Superior temporal gyrus (tissue), 1 donor: ENCODE measurements around the gene POU4F3.

Experiments used
- DNase-seq: peaks from one replicate; pipeline ENCODE4 v3.0.0-alpha.2; 2016; ENCODE audit errors: extremely low spot score

POU4F3 gene

DNA sequence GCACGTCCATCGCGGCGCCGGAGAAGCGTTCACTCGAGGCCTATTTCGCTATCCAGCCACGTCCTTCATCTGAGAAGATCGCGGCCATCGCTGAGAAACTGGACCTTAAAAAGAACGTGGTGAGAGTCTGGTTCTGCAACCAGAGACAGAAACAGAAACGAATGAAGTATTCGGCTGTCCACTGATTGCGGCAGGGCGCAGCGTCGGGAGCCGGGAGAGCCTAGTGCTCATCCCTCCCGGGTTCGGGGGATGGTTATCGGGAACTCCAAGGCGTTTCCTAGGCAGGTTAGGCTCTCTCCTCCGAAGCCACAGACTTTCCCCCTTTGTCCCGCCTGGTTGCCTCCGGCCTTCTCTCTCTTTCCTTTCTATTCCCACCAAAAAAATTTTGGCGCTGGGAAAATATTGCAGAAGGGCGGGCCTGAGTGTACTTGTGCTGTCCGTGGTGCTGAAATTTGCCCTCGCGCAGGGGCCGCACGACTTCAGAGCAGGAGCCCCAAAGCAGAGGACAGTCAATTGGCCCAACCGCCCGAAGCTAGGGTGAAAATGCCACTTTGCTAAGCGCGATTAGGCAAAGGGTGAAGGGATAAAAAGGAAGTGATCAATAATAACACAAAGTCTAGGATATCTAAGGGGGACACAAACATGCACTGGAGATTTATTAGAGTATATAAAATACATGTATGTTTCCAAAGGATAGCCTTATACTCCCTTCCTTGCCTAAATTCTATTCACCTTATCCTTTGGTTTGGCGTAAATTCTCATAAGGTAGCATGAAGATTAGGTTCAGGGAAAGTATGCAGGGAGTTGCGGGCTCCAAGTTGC, 1.8 kb downstream of the POU4F3 start:
- DNase-seq = peak; percentile 13

DNA sequence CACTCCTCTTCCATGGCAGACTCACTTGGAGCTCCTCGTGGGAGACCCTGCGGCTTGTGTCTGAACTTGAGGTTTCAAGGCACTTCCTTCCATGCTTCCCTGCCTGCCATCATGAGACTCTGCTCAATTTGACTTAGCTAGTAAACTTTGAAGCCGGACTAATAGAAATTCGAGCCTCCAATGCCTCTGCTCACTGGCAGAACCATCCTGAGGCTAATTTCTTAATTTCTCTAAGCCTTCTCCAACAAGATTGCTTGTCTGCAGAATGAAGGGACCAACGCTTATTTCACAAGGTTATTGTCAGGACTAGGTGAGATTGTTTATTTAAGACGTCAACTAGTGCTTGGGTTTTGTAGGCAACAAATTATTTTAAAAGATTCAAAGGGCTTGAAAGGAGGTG, 3.2 kb downstream of the POU4F3 start:
- DNase-seq = no peak

DNA sequence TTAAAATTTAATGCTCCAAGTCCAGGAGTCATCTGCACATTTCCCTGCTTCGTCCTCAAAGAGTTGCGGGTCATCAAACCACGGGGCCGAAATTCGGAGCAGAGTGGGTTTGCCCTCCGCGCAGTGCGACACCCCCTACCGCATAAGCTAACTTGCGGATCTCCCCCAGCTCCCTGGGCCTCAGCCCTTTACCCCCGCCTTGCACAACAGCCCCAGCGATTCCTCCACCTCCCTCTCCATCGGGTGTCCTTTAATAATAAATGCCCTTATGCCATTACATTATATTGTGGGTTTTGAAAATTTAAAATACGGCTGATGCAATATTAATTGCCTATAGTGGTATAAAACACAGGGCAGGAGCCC, 3.9 kb downstream of the POU4F3 start:
- DNase-seq = no peak

DNA sequence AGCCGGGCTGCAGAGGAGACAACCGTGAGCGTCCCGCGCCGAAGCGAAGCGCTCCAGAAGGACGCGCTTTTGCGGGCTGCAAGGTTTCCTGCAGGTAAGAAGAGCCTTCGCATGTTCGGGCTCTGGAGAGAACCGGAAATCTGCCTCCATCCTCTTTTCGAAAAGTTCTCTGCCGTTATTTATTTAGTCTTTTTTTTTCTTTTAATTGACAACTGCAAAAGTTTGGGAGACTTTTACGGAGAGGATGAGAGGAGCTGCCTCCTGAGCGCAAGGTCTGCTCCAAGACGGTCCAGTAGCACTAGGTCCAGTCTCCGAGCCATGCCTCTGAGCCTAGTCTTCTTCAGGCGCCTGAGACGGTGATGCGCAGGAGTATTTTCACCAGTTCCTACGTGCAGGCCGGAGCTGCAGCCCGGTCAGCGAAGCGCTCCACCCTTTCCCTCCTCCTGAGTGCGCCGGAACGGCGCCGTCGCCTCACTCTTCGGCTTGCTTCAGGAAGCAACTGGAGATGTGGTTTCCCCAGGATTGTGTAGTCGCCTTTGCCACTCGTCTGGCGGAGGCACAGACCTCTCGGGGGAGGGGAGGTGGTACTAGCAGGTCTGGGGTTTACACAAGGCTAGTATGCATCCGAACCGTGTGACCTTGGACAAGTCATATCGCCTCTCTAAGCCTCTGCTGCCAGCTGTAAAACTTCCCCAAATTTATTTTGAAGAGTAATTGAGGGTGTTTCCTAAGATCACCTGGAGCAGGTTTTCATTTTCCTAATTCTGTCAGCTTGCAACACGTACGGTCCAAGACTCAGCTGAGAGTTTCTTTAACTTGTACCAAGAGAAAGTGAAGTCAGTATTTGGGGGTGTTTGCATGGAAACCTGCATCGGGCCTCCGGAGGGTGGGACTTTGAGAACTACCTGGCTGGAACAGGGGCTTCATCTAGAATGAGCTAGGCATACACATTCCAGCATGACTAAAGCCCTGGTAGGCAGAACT, 4.5 kb downstream of the POU4F3 start:
- DNase-seq = no peak

DNA sequence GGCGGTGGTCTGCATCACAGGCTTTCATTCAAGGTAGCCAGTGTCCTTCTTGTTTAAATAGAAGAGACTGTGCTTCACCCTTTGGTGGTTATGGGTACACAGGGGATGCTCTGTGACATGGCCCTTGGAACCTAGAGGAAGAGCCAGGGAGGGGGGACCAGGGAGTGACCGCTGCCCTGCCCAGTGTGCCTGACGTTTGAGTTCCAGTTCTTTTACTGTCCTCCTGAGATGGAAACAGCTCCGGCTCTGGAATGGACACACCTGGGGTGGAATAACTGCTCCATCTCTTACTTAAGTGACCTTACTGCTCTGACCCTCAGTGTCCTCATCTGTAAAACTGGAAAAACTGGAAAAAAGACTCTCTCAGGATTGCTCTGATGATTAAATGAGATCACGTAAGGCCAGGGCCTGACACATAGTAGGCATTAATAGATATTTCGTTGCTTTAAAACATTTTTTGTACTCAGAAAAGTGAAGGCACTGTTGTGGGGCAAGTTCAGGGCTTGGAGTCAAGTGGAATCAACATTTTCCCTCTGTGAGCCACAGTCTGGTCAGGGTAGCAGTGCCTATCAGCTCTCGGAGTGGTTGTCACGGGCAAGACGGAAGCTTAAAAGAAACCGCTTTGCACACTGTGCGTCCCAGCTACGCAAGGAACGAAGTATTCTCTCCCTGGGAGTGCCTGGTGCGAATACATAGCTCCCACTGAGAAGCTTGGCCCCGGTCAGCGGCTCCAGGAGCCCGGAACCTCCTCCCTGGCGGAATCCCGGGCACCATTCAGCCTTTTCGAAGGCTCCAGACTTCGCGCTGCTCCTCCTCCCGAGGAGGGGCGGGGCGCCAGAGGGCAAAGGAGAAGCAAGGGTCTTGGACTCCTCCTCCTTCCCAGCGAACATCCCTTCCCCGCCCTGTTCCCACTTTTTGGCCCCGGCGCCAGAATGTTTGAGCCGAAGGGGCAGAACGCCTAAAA, 5.8 kb downstream of the POU4F3 start:
- no peak for DNase-seq

DNA sequence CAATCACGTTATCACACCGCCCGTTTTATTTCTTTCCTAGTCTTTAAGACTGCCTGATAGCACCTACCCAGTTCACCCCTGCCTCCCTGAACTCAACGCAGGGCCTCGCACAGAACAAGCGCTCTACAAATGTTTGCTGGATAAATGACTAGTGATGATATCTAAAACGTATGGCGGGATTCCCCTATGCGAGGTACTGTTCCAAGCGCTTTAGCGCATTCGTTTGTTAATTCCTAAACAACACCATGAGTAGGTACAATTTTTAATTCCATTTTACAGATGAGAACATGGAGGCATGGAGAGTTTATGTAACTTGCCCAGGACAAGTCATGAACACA, 6.6 kb downstream of the POU4F3 start:
- DNase-seq = no peak

DNA sequence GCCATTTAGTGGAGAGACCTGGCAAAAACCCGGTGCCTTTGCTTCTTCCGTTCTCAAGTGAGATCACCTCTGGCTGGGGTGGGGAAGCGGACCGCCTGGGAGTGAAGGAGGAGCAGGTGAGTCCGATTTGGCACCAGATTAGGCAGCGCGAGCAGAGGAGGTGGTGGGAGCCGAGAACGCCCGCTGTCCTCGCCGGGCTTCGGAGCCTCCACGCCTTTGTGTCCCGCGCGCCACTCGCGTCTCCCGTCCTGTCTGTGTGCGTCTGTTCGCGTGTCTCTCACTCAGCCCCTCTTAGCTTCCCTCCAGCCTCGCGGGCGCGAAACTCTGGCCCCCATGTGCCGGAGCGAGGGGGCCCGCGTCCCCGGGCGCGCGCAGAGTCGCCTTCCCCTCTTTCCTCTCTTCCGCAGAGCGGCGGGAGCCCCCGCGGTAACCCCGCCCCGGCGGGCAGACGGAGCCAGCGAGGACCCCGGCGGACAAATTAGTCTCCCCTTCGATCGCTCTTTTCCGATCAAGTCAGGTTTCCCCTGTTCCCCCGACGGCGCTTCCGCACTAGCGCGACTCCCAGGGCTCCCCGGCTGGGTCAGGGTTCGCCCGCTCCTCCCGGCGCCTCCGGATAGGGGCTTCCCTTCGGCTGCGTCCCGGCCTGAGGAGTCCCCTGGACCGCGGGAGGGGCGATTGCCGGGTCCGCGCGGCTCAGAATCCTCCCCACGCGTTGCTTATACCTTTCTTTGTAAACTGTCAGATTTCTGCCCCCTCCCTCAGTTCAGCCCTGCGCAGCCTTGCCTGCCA, 7.1 kb downstream of the POU4F3 start:
- no peak for DNase-seq

DNA sequence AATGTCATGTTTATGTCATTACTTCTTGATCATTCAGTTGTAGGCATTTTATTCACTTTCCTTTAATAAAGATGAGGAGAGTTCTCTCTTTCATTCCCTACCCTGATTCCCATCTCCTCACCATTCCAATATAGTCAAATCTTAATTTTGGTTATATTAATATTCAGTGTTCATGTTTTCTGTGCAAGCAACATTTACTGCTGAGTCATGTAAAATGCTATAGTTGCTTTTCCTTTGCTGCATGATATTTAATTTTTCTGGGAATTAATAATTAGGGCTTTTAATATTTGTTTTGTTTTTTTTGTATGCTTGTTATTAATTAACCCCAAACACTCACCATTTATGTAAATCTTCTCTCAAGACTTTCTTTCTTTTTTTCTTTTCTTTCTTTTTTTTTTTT, 18.5 kb downstream of the POU4F3 start:
- no peak for DNase-seq

DNA sequence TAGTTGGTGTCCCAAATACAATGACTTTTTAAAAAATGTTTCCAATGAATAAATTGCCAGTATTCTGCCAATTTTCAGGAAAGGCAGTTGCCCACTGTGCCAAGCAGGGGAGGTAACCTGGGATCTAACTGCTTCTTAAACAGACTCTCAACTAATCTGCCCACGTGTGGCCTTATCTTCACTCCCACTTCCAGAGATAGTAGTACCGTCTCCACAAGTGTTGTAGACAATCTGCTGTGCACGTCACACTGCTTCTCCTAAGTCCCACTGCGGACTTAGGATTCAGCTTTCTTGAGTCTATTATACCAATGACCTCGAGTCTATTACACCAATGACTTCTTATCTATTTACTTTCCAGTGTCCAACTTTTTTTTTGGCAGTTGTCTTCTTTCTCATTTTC, 21.2 kb downstream of the POU4F3 start:
- no peak for DNase-seq

DNA sequence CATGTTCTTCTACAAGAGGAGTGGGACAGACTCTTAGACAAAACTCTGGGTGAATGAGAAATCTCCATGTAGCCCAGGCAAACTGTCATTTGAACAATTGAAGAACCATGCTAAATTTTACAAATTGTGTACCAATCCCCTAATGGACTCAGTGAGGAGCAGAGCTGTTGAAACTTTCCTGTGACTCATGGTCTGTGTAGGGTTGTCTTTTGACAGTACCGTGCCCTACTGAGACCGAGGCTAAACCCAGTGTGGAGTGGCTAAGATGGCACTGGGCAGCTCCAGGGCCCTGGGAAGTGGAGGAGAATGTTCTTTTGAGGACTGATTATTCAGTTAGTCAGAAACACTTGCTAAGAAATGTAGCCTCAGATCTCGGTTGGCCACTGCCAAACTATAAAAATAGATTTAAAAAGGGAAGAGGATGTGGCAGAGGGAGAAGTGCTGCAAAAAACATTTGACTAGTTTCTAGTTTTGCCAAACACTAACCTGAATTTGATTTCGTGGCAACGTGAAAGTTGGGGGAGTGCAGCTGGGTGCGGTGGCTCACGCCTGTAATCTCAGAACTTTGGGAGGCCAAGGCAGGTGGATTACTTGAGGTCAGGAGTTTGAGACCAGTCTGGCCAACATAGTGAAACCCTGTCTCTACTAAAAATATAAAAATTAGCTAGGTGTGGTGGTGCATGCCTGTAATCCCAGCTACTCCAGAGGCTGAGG, 24.7 kb downstream of the POU4F3 start:
- DNase-seq = peak; percentile 21

DNA sequence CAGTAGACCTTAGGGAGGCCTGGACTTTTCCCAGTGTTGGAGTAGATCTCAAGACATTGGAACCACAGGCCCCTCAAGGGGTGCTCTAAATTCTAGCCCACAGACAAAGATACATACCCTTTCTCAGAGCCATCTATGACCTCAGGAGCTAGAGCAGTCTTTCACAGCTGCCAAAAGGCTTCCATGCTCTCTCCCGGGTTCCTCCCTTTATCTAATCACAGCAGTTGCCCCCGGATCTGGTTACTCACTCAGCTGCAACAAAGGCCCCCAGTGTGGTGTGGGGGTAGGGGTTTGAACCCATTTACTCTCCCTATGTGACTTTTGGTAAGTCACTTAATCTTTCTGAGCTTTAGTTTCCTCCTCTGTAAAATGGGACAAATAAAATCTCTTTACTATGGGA, 27.0 kb downstream of the POU4F3 start:
- DNase-seq = no peak

DNA sequence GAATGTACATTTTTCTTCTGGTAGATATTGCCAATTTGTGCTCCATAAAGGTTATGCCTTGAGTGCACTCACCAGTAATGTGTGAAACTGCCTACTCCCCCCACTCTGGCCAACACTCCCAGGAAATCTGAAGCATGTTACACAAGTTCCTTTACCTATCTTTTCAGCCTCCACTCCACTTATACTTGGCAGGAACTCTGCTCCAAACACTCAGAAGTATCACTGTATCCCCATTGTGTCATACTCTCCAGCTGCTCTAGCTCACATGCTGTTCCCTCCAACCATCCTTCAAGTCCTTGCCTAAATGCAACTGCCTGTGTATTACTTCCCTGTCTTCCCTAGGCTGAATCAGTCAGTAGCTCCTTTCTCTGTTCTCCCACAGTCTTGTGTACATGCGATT, 28.3 kb downstream of the POU4F3 start:
- no peak for DNase-seq

DNA sequence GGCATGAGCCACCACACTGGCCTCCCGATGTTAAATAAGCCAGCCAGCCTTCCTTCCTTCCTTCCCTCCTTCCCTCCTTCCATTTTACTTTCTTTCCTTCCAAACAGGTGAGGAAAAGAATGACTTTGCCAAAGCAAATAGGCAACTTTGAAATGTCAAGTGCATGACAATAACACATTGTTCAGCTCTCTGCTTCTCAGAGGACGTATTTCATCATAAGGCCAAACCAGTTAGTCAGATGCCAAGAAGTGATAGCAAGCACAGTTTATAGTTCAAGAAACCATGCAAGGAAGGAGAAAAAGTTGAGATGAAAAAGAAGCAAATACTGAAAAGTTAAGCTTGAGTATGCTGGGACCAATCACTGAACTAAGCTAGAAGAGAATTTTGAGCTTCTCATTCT, 29.5 kb downstream of the POU4F3 start:
- DNase-seq = no peak

DNA sequence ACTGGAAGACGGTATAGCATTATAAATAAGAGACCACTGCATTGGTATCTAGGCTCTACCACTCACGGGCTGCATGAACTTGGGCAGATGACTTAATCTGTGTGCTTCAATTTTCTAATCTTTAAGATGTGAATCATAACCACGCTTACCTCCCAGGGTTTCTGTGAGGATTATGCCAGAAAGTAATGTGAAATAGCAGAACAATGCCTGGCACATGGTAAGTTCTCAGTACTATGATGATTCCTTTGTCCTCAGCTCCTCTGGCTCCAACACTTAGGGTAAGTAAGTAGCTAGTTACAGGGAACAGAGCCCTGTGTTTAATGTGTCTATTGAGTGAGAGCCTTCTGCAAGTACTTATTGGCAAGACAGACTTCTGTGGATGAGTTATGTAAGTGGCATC, 31.1 kb downstream of the POU4F3 start:
- DNase-seq = no peak

DNA sequence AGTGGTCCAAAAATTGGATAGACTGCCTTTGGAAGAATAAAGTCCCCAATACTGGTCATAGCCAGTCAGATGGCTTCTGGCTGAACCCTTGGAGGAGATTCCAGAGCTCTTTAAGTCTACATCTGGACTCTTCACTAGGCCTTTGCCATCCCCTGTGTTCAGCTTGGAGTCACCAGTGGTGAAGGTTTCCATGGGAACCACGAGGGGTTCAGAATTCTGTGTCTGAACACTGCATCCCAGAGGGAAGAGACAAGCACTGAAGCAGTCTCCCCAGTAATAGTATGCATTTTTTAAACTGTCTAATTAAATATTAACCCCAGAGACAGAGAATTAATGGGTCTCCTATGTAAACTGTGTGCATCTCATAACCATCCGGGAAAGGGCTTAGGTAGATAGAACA, 38.2 kb downstream of the POU4F3 start:
- no peak for DNase-seq

DNA sequence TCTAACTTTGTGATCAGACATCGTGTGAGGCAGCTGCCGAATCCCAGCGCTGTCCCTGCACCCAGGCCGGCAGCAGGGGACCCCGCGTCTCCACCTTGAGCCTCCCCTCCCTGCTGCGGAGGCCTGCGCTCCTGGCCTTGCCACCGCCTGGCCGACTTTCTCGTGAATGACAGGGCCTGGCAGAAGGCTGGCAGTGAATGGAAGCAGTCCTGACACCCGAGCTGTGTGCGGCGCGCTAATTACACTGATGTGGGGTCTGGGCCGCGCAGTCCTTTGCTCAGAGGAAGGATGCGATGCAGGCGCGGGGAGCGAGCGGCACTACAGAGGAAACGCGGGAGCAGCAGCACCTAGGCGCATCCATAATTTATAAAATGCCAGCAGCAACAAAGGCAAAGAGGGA, 40.3 kb downstream of the POU4F3 start:
- no peak for DNase-seq

DNA sequence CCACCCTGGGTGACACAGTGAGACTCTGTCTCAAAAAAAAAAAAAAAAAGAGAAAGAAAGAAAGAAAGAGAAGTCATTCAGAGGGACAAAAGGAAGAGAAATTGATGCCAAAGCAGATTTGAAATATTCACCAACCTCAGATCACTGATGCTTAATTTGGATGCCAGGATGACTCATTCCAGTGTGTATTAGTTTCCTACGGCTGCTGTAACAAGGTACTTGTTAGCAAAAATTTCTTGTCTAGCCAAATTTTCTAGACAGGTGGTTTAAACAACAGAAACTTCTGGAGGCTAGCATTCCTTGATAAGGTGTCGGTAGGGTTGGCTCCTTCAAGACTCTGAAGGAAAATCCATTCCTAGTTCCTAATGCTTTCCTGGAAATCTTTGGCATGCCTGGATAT, 42.1 kb downstream of the POU4F3 start:
- DNase-seq = no peak

DNA sequence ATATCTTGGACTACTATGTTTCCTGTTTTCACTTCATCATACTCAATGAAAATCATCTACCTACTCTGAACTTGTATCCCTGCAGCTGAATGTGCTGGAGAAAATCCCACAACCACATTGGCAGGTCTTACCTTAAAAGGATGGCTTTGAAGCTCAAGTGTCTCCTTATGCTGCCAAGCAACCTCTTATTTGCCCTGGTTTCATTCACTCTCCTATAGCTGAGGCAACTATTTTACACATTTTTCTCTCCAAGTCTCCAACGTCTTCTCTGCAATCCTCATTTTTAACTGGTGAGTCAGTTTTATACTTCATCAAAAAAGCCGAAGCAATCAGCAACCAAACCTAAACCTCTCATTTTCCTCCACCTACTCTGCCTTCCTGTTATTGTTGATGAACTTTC, 49.7 kb downstream of the POU4F3 start:
- no peak for DNase-seq

DNA sequence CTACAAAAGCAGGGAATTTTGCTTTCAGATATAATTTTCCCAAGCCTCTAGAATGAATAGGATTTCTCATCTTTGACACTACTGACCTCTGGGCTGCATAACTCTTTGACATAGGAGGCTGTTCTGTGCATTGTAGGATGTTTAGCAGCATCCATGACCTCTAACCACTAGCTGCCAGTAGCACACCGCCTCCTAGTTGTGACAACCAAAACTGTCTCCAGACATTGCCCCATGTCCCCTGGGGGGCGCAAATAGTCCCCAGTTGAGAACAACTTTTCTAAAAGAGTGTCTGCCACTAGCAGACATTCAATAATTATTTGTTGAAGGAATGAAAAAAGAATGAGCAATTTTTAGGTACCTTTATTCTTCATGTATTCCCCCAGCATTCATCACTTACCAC, 51.8 kb downstream of the POU4F3 start:
- no peak for DNase-seq
